GM21367 (cell line): Measurements from ENCODE around the gene NOS3.
"Not testable (repeated sequence)": the region's sequence is repeated elsewhere in the genome, so short reads cannot be mapped to it uniquely, and the experiment has no call there.

Source experiments
- ATAC-seq: cut with Tn5 transposase; IDR thresholded peaks from one replicate; pipeline ENCODE4 v1.9.1; 2021; ENCODE audit not compliant: unreplicated experiment

Gene NOS3

DNA sequence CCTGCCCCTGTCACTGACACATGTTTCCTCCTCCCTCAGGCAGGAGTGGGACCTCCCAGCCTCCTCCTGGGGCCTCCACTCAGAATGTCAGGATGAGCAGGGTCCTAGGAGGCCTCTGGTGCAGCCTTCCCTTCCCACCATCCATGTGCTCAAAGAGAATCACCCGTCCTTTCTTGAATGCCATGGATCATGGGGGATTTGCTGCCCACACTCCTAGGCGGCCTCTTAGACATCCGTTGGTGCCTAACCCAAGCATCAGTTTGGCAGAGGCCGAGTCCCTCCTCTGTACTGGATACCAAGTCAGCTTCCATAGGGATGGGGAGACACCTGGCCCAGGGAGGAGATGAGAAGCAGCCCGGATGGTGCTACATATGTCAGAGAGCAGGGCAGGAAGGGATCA lies 7.0 kb downstream of the NOS3 start:
- no peak for ATAC-seq

DNA sequence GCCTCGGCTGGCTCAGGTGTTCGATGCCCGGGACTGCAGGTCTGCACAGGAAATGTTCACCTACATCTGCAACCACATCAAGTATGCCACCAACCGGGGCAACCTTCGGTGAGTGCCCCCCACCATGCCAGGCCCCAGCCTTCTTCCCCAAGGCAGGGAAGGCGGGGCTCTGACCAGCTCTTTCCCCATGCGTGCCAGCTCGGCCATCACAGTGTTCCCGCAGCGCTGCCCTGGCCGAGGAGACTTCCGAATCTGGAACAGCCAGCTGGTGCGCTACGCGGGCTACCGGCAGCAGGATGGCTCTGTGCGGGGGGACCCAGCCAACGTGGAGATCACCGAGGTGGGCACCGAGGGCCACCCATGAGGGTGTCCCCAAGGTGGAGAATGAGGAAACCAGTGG lies 7.5 kb downstream of the NOS3 start:
- ATAC-seq, result no peak

DNA sequence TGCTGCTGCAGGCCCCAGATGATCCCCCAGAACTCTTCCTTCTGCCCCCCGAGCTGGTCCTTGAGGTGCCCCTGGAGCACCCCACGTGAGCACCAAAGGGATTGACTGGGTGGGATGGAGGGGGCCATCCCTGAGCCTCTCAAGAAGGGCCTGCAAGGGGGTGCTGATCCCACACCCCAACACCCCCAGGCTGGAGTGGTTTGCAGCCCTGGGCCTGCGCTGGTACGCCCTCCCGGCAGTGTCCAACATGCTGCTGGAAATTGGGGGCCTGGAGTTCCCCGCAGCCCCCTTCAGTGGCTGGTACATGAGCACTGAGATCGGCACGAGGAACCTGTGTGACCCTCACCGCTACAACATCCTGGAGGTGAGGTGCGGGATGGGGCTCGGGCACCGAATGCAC lies 8.2 kb downstream of the NOS3 start:
- no peak for ATAC-seq

DNA sequence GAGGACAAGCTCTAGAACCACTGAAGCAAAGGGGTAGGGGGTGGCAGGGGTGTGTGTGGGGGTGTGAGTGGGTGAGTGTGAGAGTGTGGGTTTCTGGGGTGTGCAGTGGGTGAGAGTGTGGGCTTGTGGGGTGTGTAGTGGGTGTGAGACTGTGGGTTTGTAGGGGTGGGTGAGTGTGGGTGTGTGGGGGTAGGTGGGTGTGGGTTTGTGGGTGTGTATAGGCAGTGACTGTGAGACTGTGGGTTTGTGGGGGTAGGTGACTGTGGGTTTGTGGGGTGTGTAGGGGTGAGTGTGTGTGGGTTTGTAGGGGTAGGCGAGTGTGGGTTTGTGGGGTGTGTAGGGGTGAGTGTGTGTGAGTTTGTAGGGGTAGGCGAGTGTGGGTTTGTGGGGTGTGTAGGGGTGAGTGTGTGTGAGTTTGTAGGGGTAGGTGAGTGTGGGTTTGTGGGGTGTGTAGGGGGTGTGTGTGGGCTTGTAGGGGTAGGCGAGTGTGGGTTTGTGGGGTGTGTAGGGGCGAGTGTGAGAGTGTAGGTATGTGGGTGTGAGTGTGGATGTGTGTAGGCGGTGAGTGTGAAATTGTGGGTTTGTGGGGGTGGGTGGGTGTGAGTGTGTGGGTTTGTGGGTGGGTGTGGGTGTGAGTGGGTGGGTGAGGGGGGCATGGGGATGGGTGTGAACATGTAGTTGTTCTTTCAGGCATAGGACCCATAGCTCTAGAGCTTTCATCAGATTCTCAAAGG lies 8.8 kb downstream of the NOS3 start:
- ATAC-seq, result no peak

DNA sequence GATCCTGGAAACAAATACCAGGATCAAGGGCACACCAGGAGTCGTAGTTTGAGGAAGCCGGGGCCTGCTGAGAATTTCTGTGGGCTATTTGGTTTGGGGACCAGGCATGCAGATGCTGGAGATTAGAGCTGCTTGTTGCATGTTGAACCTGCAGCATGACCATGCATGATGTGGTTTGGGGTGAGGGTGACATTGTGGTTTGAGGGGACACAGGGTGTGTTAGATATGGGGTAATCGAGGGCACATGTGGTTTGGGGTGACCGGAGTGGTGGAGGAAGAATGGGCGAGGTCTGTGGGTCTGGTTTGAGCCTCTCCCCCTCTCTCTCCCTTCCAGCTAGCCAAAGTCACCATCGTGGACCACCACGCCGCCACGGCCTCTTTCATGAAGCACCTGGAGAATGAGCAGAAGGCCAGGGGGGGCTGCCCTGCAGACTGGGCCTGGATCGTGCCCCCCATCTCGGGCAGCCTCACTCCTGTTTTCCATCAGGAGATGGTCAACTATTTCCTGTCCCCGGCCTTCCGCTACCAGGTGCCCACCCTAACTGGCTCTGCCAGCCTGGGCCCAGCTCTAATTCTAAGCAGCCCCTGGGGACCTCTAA lies 10.2 kb downstream of the NOS3 start:
- ATAC-seq, result no peak

DNA sequence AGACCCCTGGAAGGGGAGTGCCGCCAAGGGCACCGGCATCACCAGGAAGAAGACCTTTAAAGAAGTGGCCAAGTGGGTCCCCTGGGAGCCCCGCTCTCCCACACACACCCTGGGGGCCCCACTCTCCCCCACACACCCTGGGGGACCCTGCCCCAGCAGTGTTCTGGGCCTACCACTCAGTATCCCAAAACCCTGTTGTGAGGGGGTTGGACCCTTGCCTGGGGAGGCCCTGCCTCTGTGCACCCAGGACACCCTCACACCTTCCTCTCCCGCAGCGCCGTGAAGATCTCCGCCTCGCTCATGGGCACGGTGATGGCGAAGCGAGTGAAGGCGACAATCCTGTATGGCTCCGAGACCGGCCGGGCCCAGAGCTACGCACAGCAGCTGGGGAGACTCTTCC lies 10.7 kb downstream of the NOS3 start:
- no peak for ATAC-seq

DNA sequence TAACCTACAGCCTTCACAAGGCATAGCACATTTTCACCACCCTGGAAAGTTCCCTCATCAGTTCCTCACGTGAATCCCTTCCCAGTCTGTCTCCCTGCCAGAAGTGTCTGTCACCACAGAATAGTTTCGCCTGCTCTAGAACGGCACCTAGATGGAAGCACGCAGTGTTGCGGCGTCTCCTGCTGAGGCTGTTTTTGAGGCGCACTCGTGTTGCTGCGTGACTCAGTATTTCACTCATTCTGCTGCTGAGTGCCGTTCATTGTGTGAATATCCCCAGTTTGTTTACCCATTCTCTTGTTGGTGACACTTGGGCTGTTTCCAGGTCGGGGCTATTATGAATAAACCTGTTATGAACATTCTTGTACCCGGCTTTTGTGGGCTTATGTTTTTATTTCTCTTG lies 12.8 kb downstream of the NOS3 start:
- ATAC-seq, result no peak

DNA sequence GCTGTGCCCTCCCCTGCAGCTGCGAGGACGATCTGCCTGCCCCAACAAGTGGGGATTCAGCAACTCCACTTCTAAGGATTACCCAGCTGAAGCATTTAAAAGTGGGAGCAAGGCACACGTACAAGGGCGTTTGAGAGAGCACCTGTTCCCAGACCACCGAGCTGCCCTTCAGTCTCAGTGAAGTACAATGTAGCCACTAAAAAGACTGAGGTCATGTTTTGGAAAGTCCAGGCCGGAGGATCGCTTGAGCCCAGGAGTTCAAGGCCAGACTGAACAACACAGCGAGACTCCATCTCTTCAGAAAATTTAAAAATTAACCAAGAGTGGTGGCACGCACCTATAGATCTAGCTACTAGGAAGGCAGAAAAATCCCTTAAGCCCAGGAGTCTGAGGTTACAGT lies 14.7 kb downstream of the NOS3 start:
- no peak for ATAC-seq

DNA sequence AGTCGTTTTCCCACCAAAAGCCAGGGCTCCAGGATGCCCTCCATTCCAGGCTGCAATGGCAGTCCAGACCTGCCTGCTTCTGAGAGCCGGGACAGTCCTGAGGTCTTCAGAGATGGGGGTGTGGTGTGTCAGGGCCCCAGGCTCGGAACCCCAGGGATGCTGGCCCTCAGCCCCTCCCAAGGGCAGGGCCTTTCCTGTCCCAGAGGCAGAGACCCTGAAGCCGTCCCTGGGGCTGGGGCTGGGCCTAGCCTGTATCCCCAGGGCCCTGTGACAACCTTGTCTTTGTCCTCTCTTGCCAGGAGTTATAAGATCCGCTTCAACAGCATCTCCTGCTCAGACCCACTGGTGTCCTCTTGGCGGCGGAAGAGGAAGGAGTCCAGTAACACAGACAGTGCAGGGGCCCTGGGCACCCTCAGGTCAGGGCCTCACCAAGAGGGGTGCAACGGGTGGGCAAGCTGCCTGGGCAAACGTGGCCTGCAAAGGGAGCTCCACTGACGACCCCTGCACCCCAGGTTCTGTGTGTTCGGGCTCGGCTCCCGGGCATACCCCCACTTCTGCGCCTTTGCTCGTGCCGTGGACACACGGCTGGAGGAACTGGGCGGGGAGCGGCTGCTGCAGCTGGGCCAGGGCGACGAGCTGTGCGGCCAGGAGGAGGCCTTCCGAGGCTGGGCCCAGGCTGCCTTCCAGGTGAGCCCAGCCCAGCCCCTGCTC lies 15.9 kb downstream of the NOS3 start:
- no peak for ATAC-seq

DNA sequence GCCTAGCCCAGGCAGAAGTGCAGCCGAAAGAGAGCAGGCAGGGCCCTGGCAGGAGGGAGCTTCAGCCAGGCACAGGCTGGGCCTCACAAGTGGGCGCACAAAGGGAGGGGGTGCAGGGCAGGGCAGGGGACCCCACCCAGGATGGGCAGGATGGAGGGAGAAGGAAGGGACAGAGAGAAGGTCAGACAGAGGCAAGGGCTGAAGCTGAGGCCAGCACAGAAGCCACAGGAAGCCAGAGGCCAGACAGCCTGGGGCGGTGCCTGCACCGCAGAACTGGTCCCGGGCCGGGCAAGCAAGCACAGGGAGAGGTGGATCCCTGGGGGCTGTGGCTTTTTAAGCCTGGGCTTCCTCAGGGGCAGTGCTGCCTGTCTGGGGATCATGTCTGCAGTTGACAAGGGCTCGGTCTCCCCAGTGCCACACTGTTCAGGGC lies 16.7 kb downstream of the NOS3 start:
- no peak for ATAC-seq

DNA sequence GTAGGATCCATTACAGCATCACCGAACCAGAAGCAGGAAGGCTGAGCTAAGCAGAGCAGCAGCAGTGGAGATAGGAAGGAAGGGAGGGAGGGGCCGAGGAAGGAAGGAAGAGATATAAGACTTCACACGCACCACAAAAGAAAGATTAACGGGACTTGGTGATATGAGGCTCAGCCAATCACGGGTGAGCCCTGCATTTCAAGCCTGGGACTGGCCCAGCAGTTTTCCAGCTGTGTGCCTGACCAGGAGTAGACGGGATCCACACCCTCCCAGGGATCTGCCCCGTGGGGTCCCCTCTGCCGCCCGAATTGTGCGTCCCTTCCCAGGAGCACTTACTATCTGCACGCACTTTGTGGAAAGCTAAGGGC lies 17.3 kb downstream of the NOS3 start:
- ATAC-seq, result no peak

DNA sequence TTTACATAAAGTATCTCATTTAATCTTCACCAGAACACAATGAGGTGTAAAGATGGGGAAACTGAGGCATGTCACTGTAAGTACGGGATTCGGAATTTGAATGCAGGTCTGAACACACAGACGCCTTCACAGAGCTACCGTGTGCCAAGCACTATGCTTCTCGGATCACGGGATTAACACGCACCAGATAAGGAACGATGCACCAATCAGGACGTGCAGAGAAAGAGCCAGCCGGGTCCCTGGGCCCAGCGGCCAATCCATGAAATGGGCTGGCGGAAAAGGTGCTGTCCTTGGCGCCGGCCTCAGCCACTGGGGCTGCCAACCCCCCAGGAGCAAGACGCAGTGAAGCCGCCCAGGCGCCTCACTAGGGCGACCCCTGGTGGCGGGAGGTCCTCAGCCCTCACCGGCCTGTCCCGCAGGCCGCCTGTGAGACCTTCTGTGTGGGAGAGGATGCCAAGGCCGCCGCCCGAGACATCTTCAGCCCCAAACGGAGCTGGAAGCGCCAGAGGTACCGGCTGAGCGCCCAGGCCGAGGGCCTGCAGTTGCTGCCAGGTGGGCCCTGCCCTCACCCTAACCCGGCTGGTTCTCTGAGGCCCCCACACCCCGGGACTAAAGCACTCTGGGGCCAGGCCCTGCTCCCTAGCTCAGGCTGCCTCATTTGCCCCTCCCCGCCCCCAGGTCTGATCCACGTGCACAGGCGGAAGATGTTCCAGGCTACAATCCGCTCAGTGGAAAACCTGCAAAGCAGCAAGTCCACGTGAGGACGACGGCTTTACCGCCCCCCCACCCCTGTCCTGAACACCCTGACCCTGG lies 17.9 kb downstream of the NOS3 start:
- peak; percentile 67 for ATAC-seq

DNA sequence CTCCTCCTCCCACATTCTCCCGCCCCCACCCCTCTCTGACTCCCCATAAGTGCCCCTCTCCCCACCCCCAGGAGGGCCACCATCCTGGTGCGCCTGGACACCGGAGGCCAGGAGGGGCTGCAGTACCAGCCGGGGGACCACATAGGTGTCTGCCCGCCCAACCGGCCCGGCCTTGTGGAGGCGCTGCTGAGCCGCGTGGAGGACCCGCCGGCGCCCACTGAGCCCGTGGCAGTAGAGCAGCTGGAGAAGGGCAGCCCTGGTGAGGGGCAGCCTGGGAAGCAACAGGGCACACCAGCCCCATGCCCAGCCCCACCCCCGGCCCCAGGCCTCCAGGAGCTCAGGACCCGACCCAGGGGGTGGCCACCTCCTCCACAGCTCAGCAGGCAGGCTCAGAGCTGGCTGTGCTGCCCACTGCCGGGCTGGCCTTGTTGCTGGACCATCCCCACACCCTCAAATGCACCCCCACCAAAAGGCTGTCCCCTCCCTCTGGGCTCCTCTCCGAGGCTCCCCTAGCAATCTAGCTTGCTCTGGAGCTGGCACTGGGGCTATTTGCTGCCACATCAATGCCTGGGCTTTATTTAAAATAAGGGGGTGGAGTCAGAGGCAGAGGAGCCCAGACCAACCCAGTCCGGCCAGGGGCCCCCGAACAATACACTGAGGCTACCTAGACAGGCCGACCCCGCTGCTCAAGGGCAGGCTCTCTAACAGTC lies 18.7 kb downstream of the NOS3 start:
- ATAC-seq, result no peak

DNA sequence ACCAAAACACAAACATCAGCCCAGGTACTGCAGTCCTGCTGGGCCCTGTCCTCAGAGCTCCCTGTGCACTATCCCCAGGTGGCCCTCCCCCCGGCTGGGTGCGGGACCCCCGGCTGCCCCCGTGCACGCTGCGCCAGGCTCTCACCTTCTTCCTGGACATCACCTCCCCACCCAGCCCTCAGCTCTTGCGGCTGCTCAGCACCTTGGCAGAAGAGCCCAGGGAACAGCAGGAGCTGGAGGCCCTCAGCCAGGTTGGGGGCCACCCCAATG lies 19.2 kb downstream of the NOS3 start:
- no peak for ATAC-seq

DNA sequence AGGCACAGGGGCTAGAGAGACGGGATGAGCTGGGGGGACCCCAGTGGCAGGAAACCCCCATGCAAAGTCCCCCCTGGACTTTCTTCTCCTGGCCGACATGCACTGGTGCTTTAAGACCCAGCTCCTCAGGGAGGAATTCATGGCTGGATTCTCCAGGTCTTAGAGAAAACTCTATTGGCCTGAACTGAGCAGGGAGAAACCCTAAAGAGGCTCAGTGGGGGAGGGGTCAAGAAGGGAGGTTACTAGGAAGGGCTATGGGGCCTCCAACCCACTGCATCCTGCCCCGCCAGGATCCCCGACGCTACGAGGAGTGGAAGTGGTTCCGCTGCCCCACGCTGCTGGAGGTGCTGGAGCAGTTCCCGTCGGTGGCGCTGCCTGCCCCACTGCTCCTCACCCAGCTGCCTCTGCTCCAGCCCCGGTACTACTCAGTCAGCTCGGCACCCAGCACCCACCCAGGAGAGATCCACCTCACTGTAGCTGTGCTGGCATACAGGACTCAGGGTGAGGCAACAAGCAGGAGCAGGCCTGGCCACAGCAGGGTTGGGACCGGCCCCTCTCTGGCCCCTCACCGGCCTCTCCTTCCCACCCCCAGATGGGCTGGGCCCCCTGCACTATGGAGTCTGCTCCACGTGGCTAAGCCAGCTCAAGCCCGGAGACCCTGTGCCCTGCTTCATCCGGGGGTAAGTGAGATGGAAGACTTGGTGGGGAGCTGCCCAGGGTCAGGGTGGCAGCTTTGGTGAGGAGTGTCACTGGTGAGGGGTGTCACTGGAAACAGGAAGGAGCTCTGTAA lies 19.7 kb downstream of the NOS3 start:
- ATAC-seq, result no peak

DNA sequence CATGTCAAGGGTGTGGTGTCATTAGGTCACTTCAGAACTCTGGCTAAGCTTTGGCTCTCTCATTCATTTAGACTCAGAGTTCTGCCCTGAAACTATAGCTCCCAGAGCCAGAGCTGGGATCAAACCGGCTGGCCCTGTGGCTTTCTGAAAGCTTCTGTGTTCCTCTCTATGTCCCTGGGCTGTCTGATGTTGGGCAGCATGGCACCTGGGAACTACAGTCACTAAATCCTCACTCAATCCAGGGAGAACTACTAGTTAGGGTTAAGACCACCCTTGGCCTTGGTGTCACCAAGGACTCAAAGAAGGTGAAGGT lies 20.2 kb downstream of the NOS3 start:
- ATAC-seq, result no peak

DNA sequence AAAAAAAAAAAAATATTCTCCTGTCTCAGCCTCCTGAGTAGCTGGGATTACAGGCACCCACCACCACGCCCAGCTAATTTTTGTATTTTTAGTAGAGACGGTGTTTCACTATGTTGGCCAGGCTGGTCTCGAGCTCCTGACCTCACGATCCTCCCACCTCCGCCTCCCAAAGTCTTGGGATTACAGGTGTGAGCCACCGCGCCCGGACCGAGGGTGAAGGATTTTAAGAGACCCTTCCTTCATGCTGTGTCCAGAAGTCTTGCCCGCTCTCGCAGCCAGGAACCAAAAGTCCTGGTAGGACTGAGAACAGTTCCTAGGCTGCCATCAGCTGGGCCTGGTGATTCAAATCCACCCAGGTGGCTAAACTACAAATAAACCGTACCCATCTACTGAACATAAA lies 20.8 kb downstream of the NOS3 start:
- ATAC-seq, result not testable (repeated sequence)

DNA sequence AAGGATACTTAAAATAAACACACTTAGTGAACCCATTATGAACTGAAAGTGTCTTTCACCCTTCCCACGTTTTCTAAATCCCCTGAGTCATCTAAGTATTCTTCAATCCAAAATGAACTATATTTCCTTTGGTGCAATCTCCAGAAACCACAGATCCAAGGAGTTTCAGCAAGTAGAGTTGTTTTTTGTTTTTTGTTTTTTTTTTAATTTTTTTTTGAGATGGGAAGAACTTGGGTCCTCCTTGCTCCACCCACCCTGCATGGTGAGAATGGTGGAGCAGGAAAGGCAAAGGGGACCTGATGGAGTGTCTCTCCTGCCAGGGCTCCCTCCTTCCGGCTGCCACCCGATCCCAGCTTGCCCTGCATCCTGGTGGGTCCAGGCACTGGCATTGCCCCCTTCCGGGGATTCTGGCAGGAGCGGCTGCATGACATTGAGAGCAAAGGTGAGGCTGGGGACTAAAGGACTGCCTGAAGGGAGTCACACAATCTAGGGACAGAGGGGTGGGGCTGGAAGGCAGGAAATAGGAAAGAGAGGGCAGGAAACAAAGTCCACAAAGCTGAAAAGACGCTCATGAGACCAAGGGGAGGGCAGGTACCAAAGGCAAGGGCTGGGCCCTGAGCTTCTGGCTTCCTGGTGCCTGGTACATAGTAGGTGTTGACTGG lies 21.3 kb downstream of the NOS3 start:
- no peak for ATAC-seq

DNA sequence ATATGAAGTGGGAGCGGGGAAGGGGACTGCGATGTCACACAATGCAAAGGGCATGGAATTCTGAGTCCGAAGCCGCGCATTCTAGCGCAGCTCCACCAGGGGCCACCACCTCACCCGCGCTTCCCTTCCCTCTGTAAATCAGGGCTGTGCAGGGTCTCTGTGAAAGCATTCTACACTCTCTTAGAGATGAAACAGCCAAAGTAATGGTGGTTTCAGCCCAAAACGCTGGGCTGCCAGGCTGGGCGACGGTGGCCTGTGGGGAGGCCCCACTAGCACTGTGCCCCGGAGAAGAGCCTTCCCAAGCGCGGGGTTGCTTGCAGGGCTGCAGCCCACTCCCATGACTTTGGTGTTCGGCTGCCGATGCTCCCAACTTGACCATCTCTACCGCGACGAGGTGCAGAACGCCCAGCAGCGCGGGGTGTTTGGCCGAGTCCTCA lies 22.1 kb downstream of the NOS3 start:
- ATAC-seq, result no peak

DNA sequence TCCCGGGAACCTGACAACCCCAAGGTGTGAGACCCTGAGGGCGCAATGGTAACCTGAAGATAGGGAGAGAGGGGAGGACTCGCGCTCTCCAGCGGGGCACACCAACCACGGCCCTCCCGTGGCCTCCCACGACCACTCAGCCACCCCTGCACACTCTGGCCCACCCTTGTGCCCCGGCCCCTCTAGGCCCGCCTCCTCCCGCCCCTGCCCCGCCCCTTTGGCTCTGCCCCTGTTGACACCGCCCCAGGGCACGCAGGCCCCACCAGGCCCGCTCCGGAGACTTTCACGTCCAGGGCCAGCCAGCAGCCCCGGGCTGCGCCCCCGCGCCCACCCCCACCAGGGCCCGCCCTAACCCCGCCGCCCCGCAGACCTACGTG lies 22.5 kb downstream of the NOS3 start:
- no peak for ATAC-seq
